Measurements from ENCODE around the gene TARM1. TPM values are rescaled to one million over a fixed set of nuclear protein-coding genes. Genes with fewer than 3 reads are reported as not detected.

Gene TARM1
- total and polyA plus RNA-seq, 2 experiments from 2014 or later = not detected

- H3K4me1 ChIP-seq (ENCODE audit: insufficient read depth) = peaks cover 5% of the 10 kb centered on the region; the same call in 1 of the 2 replicates
Measured at GRCh38 chr19:54107876-54108490, 26.8 kb upstream of the TARM1 start.

More at GRCh38 chr19:54107876-54108490, 26.8 kb upstream of the TARM1 start:
- no peak overlapping the region; the same call in 2 of the 3 replicates for H3K4me3 Mint-ChIP-seq
- ATAC-seq (no peak; the same call in 2 of the 3 replicates), DNase-seq (ENCODE audit: low spot score) (peak; percentile 28)
- Histone ChIP-seq H3F3A (replicated peaks; ENCODE audit: low read depth) (peaks cover 3% of the 10 kb centered on the region; the same call in 1 of the 2 replicates), H3K27me3 (ENCODE audit: insufficient read depth) (no peaks in the 10 kb centered on the region), H3K36me3 (ENCODE audit: insufficient read depth) (peaks cover 12% of the 10 kb centered on the region), H2AFZ (no peak overlapping the region), H3K9me2 (ENCODE audit: insufficient read depth) (no peaks in the 10 kb centered on the region), H3K79me2 (replicated peaks; ENCODE audit: insufficient read depth) (peaks cover 22% of the 10 kb centered on the region), H3K4me3 (no peak overlapping the region), H3K27ac (ENCODE audit: low read depth) (no peak overlapping the region), H3K4me2 (no peak overlapping the region), H4K20me1 (replicated peaks; ENCODE audit: insufficient read depth) (peaks cover 19% of the 10 kb centered on the region)
- H3K36me3 Mint-ChIP-seq (ENCODE audit: low read depth) = peaks cover 57% of the 10 kb centered on the region
- peaks cover 4% of the 10 kb centered on the region; the same call in 1 of the 3 replicates for H3K4me1 Mint-ChIP-seq
- peaks cover 17% of the 10 kb centered on the region for H3K27me3 Mint-ChIP-seq (ENCODE audit: insufficient read depth, low read depth, poor library complexity)
- no peaks in the 10 kb centered on the region; the same call in 2 of the 3 replicates for H3K9me3 Mint-ChIP-seq
- H3K27ac Mint-ChIP-seq = no peak overlapping the region
- no peak for TF ChIP-seq NANOG (IDR thresholded peaks at IDR 0.05; ENCODE audit: borderline replicate concordance)
- TF ChIP-seq JUNB (IDR thresholded peaks at IDR 0.05; ENCODE audit: unreplicated experiment) = no peak
- TF ChIP-seq EZH2phosphoT487 (IDR thresholded peaks at IDR 0.05; ENCODE audit: unreplicated experiment) = no peak
- no peak for TF ChIP-seq CREB1 (CRISPR knock-in tag; IDR thresholded peaks at IDR 0.05; ENCODE audit: low read depth)
- TF ChIP-seq EZH2 (IDR thresholded peaks at IDR 0.05; ENCODE audit: low read depth, unreplicated experiment) = no peak
- no peak for TF ChIP-seq ZNF331 (CRISPR knock-in tag; IDR thresholded peaks at IDR 0.05; ENCODE audit: low read depth)
- TF ChIP-seq POLR2AphosphoS5 (IDR thresholded peaks at IDR 0.05; ENCODE audit: low read depth) = no peak
- no peak for TF ChIP-seq ZNF114 (CRISPR knock-in tag; IDR thresholded peaks at IDR 0.05)
- TF ChIP-seq REST (IDR thresholded peaks at IDR 0.05; ENCODE audit: unreplicated experiment) = no peak
- TF ChIP-seq ZNF462 (CRISPR knock-in tag; IDR thresholded peaks at IDR 0.05) = no peak
- no peak for TF ChIP-seq CTCF (conservative IDR thresholded peaks at IDR 0.05; ENCODE audit: low read depth in 2 of 2)
- no peak for TF ChIP-seq STAT1 (IDR thresholded peaks at IDR 0.05; ENCODE audit: unreplicated experiment)
- TF ChIP-seq ETS1 (IDR thresholded peaks at IDR 0.05) = no peak

All from GM23338 (cell line).